Neural progenitor cell (in vitro differentiated cells): ENCODE measurements around the gene PPP4R1. TPM values are rescaled to one million over a fixed set of nuclear protein-coding genes. Genes with fewer than 3 reads are reported as not detected.
A peak's percentile ranks its signal among the peaks of the same experiment; 100 is the strongest.

ENCODE experiments used
- DNase-seq: peaks from one replicate; pipeline ENCODE4 v3.0.0-alpha.2; 2016; ENCODE audit warnings: low spot score
- H2AFZ ChIP-seq: fragments of 200-600 bp; sonication (generic); replicated peaks from 2 replicates; pipeline ENCODE4 v1.6.1; 2016; ENCODE audit warnings: antibody characterized with exemption
- H3F3A ChIP-seq: fragments of 200-600 bp; sonication (generic); 2 replicates; pipeline ENCODE4 v1.6.1; 2016; ENCODE audit warnings: antibody characterized with exemption, low read depth
- H3K27ac ChIP-seq: fragments of 200-600 bp; sonication (generic); 2 replicates; pipeline ENCODE4 v1.5.1; 2016; ENCODE audit warnings: mild to moderate bottlenecking
- H3K27me3 ChIP-seq: fragments of 200-600 bp; sonication (generic); 2 replicates; pipeline ENCODE4 v1.6.1; 2016; ENCODE audit warnings: mild to moderate bottlenecking, moderate library complexity
- H3K36me3 ChIP-seq: fragments of 200-600 bp; sonication (generic); 2 replicates; pipeline ENCODE4 v1.5.1; 2016
- H3K4me1 ChIP-seq: fragments of 200-600 bp; sonication (generic); 2 replicates; pipeline ENCODE4 v1.6.1; 2016; ENCODE audit warnings: mixed run types
- H3K4me2 ChIP-seq: fragments of 200-600 bp; sonication (generic); 2 replicates; pipeline ENCODE4 v1.6.1; 2016
- H3K4me3 ChIP-seq: fragments of 200-600 bp; sonication (generic); 2 replicates; pipeline ENCODE4 v1.5.1; 2016
- H3K79me2 ChIP-seq: fragments of 200-600 bp; sonication (generic); 2 replicates; pipeline ENCODE4 v1.6.1; 2016; ENCODE audit warnings: low read depth
- H3K9ac ChIP-seq: fragments of 200-600 bp; sonication (generic); 2 replicates; pipeline ENCODE4 v1.6.1; 2016
- H3K9me3 ChIP-seq: fragments of 200-600 bp; sonication (generic); 2 replicates; pipeline ENCODE4 v1.5.1; 2016; ENCODE audit warnings: low read depth
- H4K20me1 ChIP-seq: fragments of 200-600 bp; sonication (generic); 2 replicates; pipeline ENCODE4 v1.6.1; 2016; ENCODE audit warnings: low read depth
- H3K27ac Mint-ChIP-seq: 3 replicates; pipeline ENCODE4 v1.8.0; 2021; ENCODE audit warnings: mixed read lengths
- H3K27me3 Mint-ChIP-seq: 2 replicates; pipeline ENCODE4 v1.8.0; 2022; ENCODE audit warnings: low read depth, mild to moderate bottlenecking, inconsistent platforms, moderate library complexity, mixed read lengths; ENCODE audit not compliant: insufficient read depth
- H3K36me3 Mint-ChIP-seq: 3 replicates; pipeline ENCODE4 v1.8.0; 2021; ENCODE audit warnings: mixed read lengths
- H3K4me1 Mint-ChIP-seq: 3 replicates; pipeline ENCODE4 v1.8.0; 2021; ENCODE audit warnings: mixed read lengths
- H3K4me3 Mint-ChIP-seq: 3 replicates; pipeline ENCODE4 v1.8.0; 2021; ENCODE audit warnings: mild to moderate bottlenecking, moderate library complexity, mixed read lengths
- H3K9me3 Mint-ChIP-seq: 3 replicates; pipeline ENCODE4 v1.8.0; 2020; ENCODE audit warnings: mixed read lengths
- EZH2 ChIP-seq: fragments of 200-600 bp; sonication (generic); IDR thresholded peaks from 2 replicates; pipeline ENCODE4 v1.6.1; 2017; ENCODE audit warnings: antibody characterized with exemption, mild to moderate bottlenecking, moderate library complexity
- EZH2phosphoT487 ChIP-seq: fragments of 200-600 bp; sonication (generic); IDR thresholded peaks from 2 replicates; pipeline ENCODE4 v1.6.1; 2017; ENCODE audit warnings: antibody characterized with exemption
- total RNA-seq: library from RNA; depleted of rRNA; stranded (reverse); fragments of >200 nt; gene quantifications from 2 replicates; pipeline ENCODE4 v1.2.3, GENCODE V29; 2015; ENCODE audit warnings: low replicate concordance
- TF ChIP-seq, protein P1 (sequence below): fragments of 200-600 bp; sonication (generic); IDR thresholded peaks from 2 replicates; pipeline ENCODE4 v1.5.1; 2017; ENCODE audit warnings: antibody characterized with exemption, mild to moderate bottlenecking

PPP4R1 gene
- total RNA-seq, 1 donor from 2014 or later, result 102 TPM

DNA sequence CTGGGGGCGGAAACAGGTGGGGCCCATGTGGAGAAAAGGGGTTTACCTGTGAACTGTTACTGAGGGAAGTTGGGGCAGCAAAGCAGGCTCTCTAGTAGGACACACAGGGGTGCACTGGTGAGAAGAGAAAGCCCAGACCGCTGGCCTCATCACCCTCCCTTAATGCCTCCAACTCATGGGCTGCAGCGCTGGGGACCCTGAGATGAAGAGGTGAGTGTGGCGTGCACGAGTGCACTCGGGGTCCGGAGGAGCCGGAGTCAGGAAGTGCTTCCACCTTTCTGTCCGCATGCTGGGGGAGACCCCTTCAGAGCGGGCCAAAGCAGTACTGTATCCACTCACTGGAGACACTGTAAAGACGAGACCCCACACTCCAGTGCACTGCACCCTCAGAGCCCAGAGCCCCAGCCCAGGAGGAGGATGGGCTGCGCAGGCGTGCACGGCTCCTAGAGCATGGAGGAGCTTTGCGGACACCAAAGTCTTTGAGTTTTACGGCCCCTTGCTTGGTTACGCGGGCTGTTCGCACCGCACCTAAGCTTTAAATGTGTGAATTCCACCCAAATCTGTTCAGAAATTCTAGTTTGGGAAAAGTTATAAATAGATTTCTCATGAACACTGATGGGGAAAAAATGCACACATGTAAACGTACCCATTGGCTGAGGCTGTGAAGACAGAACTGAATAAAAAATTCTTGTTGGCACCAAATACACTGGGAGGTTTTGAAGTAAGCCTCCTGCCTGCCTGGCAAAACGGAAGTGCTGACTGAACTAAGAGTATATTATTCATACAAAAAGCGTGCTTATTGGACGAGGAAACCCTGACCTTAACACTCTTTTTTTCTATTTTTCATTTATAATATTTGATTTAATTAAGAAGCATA, 45.4 kb upstream of the PPP4R1 start:
- peaks cover 6% of the 10 kb centered on the region for H3K9me3 Mint-ChIP-seq
- no peak overlapping the region for H2AFZ ChIP-seq
- TF ChIP-seq, protein P1, sequence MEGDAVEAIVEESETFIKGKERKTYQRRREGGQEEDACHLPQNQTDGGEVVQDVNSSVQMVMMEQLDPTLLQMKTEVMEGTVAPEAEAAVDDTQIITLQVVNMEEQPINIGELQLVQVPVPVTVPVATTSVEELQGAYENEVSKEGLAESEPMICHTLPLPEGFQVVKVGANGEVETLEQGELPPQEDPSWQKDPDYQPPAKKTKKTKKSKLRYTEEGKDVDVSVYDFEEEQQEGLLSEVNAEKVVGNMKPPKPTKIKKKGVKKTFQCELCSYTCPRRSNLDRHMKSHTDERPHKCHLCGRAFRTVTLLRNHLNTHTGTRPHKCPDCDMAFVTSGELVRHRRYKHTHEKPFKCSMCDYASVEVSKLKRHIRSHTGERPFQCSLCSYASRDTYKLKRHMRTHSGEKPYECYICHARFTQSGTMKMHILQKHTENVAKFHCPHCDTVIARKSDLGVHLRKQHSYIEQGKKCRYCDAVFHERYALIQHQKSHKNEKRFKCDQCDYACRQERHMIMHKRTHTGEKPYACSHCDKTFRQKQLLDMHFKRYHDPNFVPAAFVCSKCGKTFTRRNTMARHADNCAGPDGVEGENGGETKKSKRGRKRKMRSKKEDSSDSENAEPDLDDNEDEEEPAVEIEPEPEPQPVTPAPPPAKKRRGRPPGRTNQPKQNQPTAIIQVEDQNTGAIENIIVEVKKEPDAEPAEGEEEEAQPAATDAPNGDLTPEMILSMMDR, result no peak
- TF ChIP-seq EZH2 (no peak), EZH2phosphoT487 (no peak)
- H3K4me1 ChIP-seq, result no peaks in the 10 kb centered on the region
- H3K27me3 Mint-ChIP-seq, result peaks cover 2% of the 10 kb centered on the region
- no peak overlapping the region for H3K4me3 Mint-ChIP-seq
- no peaks in the 10 kb centered on the region for H3K27me3 ChIP-seq
- no peak for DNase-seq
- H3K9ac ChIP-seq, result no peak overlapping the region
- H3F3A ChIP-seq, result no peaks in the 10 kb centered on the region
- H4K20me1 ChIP-seq, result no peaks in the 10 kb centered on the region
- no peak overlapping the region for H3K27ac ChIP-seq
- peaks cover 27% of the 10 kb centered on the region for H3K4me1 Mint-ChIP-seq
- H3K36me3 Mint-ChIP-seq, result peaks cover 3% of the 10 kb centered on the region
- no peak overlapping the region for H3K4me3 ChIP-seq
- no peaks in the 10 kb centered on the region for H3K9me3 ChIP-seq
- H3K36me3 ChIP-seq, result no peaks in the 10 kb centered on the region
- H3K27ac Mint-ChIP-seq, result peak overlapping the region; percentile 78
- no peak overlapping the region for H3K4me2 ChIP-seq
- no peaks in the 10 kb centered on the region for H3K79me2 ChIP-seq

DNA sequence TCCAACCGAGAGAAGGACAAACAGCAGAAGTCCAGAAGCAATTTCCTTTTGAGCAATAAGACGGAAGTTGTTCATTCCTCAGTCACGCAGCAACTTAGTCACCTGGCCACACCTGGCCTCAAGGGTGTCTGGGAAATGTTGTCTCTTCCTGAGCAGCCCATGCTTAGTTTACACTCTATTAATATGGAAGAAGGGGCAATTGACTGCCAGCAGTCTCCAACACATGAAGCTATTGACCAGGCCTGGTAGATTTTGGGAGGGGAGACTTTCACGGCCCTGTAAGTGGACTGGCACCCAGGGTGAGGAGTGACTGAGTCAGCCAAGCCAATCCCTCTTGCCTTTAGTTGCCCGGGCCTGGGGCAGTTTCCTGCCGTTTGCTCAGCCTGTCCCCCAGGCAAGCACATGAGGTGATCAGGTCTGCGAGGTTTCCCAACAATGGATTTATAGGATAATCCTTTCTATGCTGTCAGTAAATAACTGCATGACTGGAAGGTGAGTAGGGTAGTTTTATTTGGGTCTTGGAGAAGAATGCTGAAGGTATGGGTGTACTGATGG, 43.8 kb upstream of the PPP4R1 start:
- no peak overlapping the region for H3K4me3 ChIP-seq
- H3K4me3 Mint-ChIP-seq, result no peak overlapping the region
- peaks cover 2% of the 10 kb centered on the region for H3K27me3 Mint-ChIP-seq
- DNase-seq, result no peak
- peaks cover 2% of the 10 kb centered on the region for H3K9me3 Mint-ChIP-seq
- H3K4me2 ChIP-seq, result no peak overlapping the region
- H3K4me1 ChIP-seq, result no peaks in the 10 kb centered on the region
- peak overlapping the region; percentile 78 for H3K27ac Mint-ChIP-seq
- no peak overlapping the region for H3K9ac ChIP-seq
- TF ChIP-seq, protein P1, result no peak
- TF ChIP-seq EZH2phosphoT487, result no peak
- TF ChIP-seq EZH2, result no peak
- H3K27me3 ChIP-seq, result no peaks in the 10 kb centered on the region
- H3K27ac ChIP-seq, result no peak overlapping the region
- H3F3A ChIP-seq, result no peaks in the 10 kb centered on the region
- H3K36me3 Mint-ChIP-seq, result no peaks in the 10 kb centered on the region
- H3K79me2 ChIP-seq, result no peaks in the 10 kb centered on the region
- no peaks in the 10 kb centered on the region for H3K9me3 ChIP-seq
- H4K20me1 ChIP-seq, result no peaks in the 10 kb centered on the region
- peaks cover 28% of the 10 kb centered on the region for H3K4me1 Mint-ChIP-seq
- H3K36me3 ChIP-seq, result no peaks in the 10 kb centered on the region
- H2AFZ ChIP-seq, result no peak overlapping the region

DNA sequence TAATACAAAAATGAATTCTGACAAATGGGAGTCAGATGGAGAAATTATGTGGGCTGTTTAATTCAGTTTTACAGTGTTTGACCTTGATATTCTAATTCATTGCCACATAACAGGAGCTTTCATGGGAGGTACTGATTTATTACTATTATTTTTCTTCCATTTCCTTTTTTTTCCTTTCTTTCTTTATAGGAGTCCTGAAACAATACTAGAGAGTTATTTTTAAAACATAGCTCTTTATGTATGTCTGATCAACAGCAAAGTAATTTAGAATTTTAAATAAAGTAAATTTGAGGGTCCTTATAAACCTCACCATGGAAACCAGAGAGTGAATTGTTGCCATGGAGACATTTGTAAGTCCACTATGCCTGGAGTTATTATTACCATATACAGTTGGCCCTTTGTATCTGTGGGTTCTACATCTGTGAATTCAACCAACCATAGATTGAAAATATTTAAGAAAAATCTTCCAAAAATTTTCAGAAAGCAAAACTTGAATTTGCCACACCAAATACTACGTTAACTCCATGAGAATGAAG, 40.9 kb upstream of the PPP4R1 start:
- H3K4me3 ChIP-seq, result no peak overlapping the region
- TF ChIP-seq EZH2 (no peak), EZH2phosphoT487 (no peak)
- TF ChIP-seq, protein P1, result no peak
- H4K20me1 ChIP-seq, result no peaks in the 10 kb centered on the region
- no peak overlapping the region for H3K4me2 ChIP-seq
- Mint-ChIP-seq H3K27ac (peak overlapping the region; percentile 2), H3K27me3 (peaks cover 2% of the 10 kb centered on the region), H3K9me3 (peaks cover 7% of the 10 kb centered on the region), H3K36me3 (peaks cover 3% of the 10 kb centered on the region), H3K4me1 (peaks cover 34% of the 10 kb centered on the region), H3K4me3 (no peak overlapping the region)
- no peaks in the 10 kb centered on the region for H3K27me3 ChIP-seq
- H3K9me3 ChIP-seq, result no peaks in the 10 kb centered on the region
- H3K9ac ChIP-seq, result no peak overlapping the region
- H3K4me1 ChIP-seq, result no peaks in the 10 kb centered on the region
- no peak overlapping the region for H2AFZ ChIP-seq
- H3F3A ChIP-seq, result no peaks in the 10 kb centered on the region
- no peaks in the 10 kb centered on the region for H3K79me2 ChIP-seq
- no peaks in the 10 kb centered on the region for H3K36me3 ChIP-seq
- H3K27ac ChIP-seq, result no peak overlapping the region
- no peak for DNase-seq
